Panc1 (cell line): ENCODE results near the gene ITGAV. TPM values are rescaled to one million over a fixed set of nuclear protein-coding genes. Genes with fewer than 3 reads are reported as not detected.

Experiments used
- ATAC-seq: fragments of 200-7000 bp; cut with Tn5 transposase; 2 replicates; pipeline ENCODE4 v1.9.1; 2020; ENCODE audit warnings: mild to moderate bottlenecking, moderate library complexity
- BruUV-seq: library from RNA; stranded (reverse); fragments of 400-500 nt; replicated peaks from 2 replicates; lab custom pipeline; 2021; lab: Mats Ljungman, UMichigan
- CTCF ChIA-PET: fragments of 300-600 bp; sonication (Branson Sonifier 250); formaldehyde crosslinking; loops from one replicate; lab custom pipeline; 2022; ENCODE audit warnings: antibody characterized with exemption; lab: Charles Lee
- POLR2A ChIA-PET: fragments of 300-600 bp; sonication (Branson Sonifier 250); formaldehyde crosslinking; loops from one replicate; lab custom pipeline; 2022; ENCODE audit warnings: antibody characterized with exemption; lab: Charles Lee
- DNase-seq: peaks from one replicate; pipeline ENCODE4 v3.0.0-alpha.2; 2010; ENCODE audit warnings: low read depth, low spot score
- H3K27ac ChIP-seq: 2 replicates; pipeline ENCODE4 v1.5.1; 2011; ENCODE audit warnings: mild to moderate bottlenecking, low read length, inconsistent platforms
- H3K27me3 ChIP-seq: fragments of 200-500 bp; sonication (Bioruptor generic); 2 replicates; pipeline ENCODE4 v1.6.0; 2014; ENCODE audit warnings: low read length, inconsistent platforms; ENCODE audit not compliant: control insufficient read depth, insufficient read depth
- H3K36me3 ChIP-seq: fragments of 200-500 bp; sonication (Bioruptor generic); 2 replicates; pipeline ENCODE4 v1.5.1; 2014; ENCODE audit warnings: inconsistent platforms, mild to moderate bottlenecking, low read length, moderate library complexity; ENCODE audit not compliant: control insufficient read depth, insufficient read depth
- H3K4me1 ChIP-seq: 2 replicates; pipeline ENCODE4 v1.5.1; 2011; ENCODE audit warnings: inconsistent platforms, mild to moderate bottlenecking, low read length, moderate library complexity; ENCODE audit not compliant: control insufficient read depth, insufficient read depth
- H3K4me3 ChIP-seq, 2 experiments: 2 replicates each; pipeline ENCODE4 v1.5.1; 2011 to 2012; ENCODE audit warnings: low read depth in 2 of 2, low read length in 2 of 2, mild to moderate bottlenecking in 2 of 2, inconsistent platforms in 1 of 2, moderate library complexity in 1 of 2
- H3K9me3 ChIP-seq: fragments of 200-500 bp; sonication (Bioruptor generic); 2 replicates; pipeline ENCODE4 v1.5.1; 2014; ENCODE audit warnings: low read depth, mild to moderate bottlenecking, inconsistent platforms, low read length, moderate library complexity; ENCODE audit not compliant: control insufficient read depth, insufficient read depth
- CTCF ChIP-seq: fragments of 450-650 bp; IDR thresholded peaks from 2 replicates; pipeline ENCODE4 v1.5.1; 2017; ENCODE audit warnings: mild to moderate bottlenecking
- POLR2AphosphoS5 ChIP-seq: IDR thresholded peaks from 2 replicates; pipeline ENCODE4 v1.6.1; 2012; ENCODE audit warnings: mild to moderate bottlenecking, low read depth, low read length, moderate library complexity
- REST ChIP-seq, 2 experiments: IDR thresholded peaks; 2 replicates each; pipeline ENCODE4 v1.6.1; 2011 to 2012; ENCODE audit warnings: low read depth in 2 of 2, control low read depth in 1 of 2, low read length in 1 of 2, mild to moderate bottlenecking in 1 of 2, moderate library complexity in 1 of 2; ENCODE audit not compliant: insufficient read depth in 1 of 2
- SIN3A ChIP-seq: IDR thresholded peaks from 2 replicates; pipeline ENCODE4 v1.6.1; 2012; ENCODE audit warnings: low read depth, mild to moderate bottlenecking, low read length, moderate library complexity, borderline replicate concordance; ENCODE audit not compliant: insufficient read depth
- TCF7L2 ChIP-seq: IDR thresholded peaks from 2 replicates; pipeline ENCODE4 v1.6.1; 2011; ENCODE audit warnings: mild to moderate bottlenecking, low read depth, low read length, inconsistent platforms
- in situ Hi-C: cut with HindIII; loops from 2 replicates; pipeline ENCODE4 v1.10.0; 2016; ENCODE audit warnings: low sequenced_read_pairs, low pct_unique_long_range_greater_than_20kb
- intact Hi-C: fragments of 100-400 bp; cut with micrococcal nuclease; formaldehyde crosslinking; loops from one replicate; pipeline ENCODE4 v1.10.0; 2022; ENCODE audit not compliant: unreplicated experiment
- total RNA-seq: library from RNA; stranded (reverse); gene quantifications from one replicate; pipeline ENCODE4 v1.2.1, GENCODE V29; 2021; ENCODE audit not compliant: unreplicated experiment

ITGAV gene
- total RNA-seq, 1 experiment from 2014 or later, result 218 TPM

- ChIA-PET CTCF (no interaction called here), POLR2A (no interaction called here)
- no peak for DNase-seq
- in situ Hi-C loops (no loop called here), intact Hi-C loops (no loop called here)
- TF ChIP-seq POLR2AphosphoS5, result no peak
- TF ChIP-seq REST (IDR thresholded peaks at IDR 0.05; ENCODE audit: insufficient read depth in 1 of 2, low read depth in 2 of 2, low read length in 1 of 2), result no peak
- TF ChIP-seq SIN3A, result no peak
- no peak for TF ChIP-seq CTCF
- no peak for TF ChIP-seq TCF7L2
- peaks cover 17% of the 10 kb centered on the region; the same call in 1 of the 2 replicates for H3K36me3 ChIP-seq
- peaks cover 11% of the 10 kb centered on the region for H3K4me1 ChIP-seq
- no peak overlapping the region for H3K4me3 ChIP-seq
- no peak for ATAC-seq
- BruUV-seq, result TSS peak; percentile 36
- H3K27ac ChIP-seq, result no peak overlapping the region
- H3K27me3 ChIP-seq, result no peaks in the 10 kb centered on the region
- H3K9me3 ChIP-seq, result no peaks in the 10 kb centered on the region
These were observed 13.4 kb downstream of the ITGAV start for GRCh38 chr2:186603286-186603685.

- DNase-seq (no peak), ATAC-seq (0 out of 2 replicates have a peak, but pooled peaks have one; percentile 55)
- H3K4me3 ChIP-seq, result no peak overlapping the region
- ChIA-PET POLR2A (no interaction called here), CTCF (no interaction called here)
- intact Hi-C loops (no loop called here), in situ Hi-C loops (no loop called here)
- no peak for TF ChIP-seq REST (IDR thresholded peaks at IDR 0.05; ENCODE audit: insufficient read depth in 1 of 2, low read depth in 2 of 2, low read length in 1 of 2)
- TF ChIP-seq CTCF, result no peak
- TF ChIP-seq SIN3A, result no peak
- no peak for TF ChIP-seq POLR2AphosphoS5
- no peak for TF ChIP-seq TCF7L2
- H3K27me3 ChIP-seq, result no peaks in the 10 kb centered on the region
- no peak overlapping the region for H3K27ac ChIP-seq
- BruUV-seq, result no TSS peak
- H3K36me3 ChIP-seq, result peaks cover 17% of the 10 kb centered on the region; the same call in 1 of the 2 replicates
- no peaks in the 10 kb centered on the region for H3K9me3 ChIP-seq
- H3K4me1 ChIP-seq, result peaks cover 2% of the 10 kb centered on the region; the same call in 1 of the 2 replicates
These were observed 15.2 kb downstream of the ITGAV start for GRCh38 chr2:186605041-186605440.
